ENCODE results near the gene DENND5B. TPM values are rescaled to one million over a fixed set of nuclear protein-coding genes. Genes with fewer than 3 reads are reported as not detected.

The DENND5B gene
- total RNA-seq, 1 donor from 2014 or later: 42.9 TPM

DNA sequence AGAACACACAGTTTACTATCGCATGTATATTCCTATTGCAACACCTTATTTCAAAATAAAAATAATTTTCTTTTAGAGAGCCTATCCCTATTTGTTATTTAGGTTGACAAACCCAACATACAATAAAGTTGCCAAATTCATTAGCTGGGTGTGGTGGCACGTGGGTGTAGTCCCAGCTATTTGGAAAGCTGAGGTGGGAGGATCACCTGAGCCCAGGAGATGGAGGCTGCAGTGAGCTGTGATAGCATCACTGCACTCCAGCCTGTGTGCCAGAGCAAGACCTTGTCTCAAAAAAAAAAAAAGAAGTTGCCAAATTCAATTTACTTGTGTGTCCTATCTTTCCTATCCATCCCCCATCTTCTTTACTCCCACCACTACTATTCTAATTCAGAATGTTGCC, 23.9 kb downstream of the DENND5B start:
- Histone ChIP-seq H3K27ac (replicated peaks) (no peak overlapping the region), H3K4me1 (peaks cover 31% of the 10 kb centered on the region), H3K36me3 (no peaks in the 10 kb centered on the region), H3K9me3 (replicated peaks) (no peaks in the 10 kb centered on the region), H3K4me3 (no peak overlapping the region), H3K27me3 (ENCODE audit: low read depth) (no peaks in the 10 kb centered on the region)
- intact Hi-C loops (cut with micrococcal nuclease): no loop called here
- TF ChIP-seq, protein P1, sequence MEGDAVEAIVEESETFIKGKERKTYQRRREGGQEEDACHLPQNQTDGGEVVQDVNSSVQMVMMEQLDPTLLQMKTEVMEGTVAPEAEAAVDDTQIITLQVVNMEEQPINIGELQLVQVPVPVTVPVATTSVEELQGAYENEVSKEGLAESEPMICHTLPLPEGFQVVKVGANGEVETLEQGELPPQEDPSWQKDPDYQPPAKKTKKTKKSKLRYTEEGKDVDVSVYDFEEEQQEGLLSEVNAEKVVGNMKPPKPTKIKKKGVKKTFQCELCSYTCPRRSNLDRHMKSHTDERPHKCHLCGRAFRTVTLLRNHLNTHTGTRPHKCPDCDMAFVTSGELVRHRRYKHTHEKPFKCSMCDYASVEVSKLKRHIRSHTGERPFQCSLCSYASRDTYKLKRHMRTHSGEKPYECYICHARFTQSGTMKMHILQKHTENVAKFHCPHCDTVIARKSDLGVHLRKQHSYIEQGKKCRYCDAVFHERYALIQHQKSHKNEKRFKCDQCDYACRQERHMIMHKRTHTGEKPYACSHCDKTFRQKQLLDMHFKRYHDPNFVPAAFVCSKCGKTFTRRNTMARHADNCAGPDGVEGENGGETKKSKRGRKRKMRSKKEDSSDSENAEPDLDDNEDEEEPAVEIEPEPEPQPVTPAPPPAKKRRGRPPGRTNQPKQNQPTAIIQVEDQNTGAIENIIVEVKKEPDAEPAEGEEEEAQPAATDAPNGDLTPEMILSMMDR (IDR thresholded peaks at IDR 0.05; ENCODE audit: borderline replicate concordance): no peak
- no peak for DNase-seq

DNA sequence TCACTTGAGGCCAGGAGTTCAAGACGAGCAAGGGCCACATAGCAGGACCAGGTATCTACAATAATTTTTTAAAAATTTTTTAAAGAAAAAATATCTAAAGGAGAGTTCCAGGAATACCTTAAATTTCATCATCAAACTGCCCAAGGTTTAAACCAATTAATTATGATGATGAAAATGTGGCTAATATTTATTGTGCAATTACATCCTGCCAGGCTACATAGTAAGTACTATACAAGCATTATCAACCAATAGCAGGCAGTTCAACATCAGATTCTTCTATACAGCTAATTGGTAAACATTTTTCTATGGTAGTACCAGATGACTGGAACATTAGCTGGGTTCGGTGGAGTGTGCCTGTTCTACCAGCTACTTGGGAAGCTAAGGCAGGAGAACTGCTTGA, 24.4 kb downstream of the DENND5B start:
- intact Hi-C loops (cut with micrococcal nuclease): no loop called here
- DNase-seq: no peak
- TF ChIP-seq, protein P1 (IDR thresholded peaks at IDR 0.05; ENCODE audit: borderline replicate concordance): no peak
- Histone ChIP-seq H3K36me3 (no peaks in the 10 kb centered on the region), H3K9me3 (replicated peaks) (no peaks in the 10 kb centered on the region), H3K4me3 (no peak overlapping the region), H3K4me1 (peaks cover 30% of the 10 kb centered on the region), H3K27ac (replicated peaks) (no peak overlapping the region), H3K27me3 (ENCODE audit: low read depth) (no peaks in the 10 kb centered on the region)

DNA sequence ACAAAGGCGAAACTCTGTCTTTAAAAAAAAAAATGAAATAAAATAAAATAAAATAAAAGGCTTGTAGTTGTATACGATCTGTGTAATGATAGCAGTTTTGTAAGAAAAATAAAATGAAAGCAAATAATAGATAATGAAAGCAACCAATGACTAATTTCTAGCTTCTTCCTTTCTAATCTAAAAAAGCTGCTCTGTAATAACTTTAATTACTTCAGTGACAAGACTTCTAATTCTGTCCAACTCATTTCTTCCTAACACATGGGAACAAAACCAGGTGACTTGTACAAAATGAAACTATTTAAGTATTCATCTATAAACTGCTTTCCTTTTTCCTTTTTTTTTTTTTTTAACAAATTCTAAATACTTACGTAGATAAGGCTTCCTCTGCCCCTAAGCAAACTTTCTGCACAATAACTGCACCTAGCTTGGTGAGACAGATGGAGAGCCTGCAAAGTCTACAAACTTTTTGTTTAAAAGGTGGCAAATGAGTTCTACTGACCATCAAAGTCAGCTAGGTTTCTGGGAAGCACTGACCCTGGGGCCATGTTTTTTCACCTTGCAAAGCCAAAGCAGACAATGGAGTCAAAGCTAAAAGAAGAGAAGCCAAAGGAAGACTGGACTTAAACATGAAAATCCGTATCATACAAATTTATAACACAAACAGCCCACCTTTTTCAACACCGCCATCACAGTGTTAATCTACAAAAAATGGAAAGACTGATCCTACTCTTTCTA, 28.2 kb downstream of the DENND5B start:
- H3K36me3 ChIP-seq: no peaks in the 10 kb centered on the region
- TF ChIP-seq, protein P1 (IDR thresholded peaks at IDR 0.05; ENCODE audit: borderline replicate concordance): no peak
- peaks cover 18% of the 10 kb centered on the region for H3K4me1 ChIP-seq
- H3K4me3 ChIP-seq: no peak overlapping the region
- no peak overlapping the region for H3K27ac ChIP-seq (replicated peaks)
- no peak for DNase-seq
- no peaks in the 10 kb centered on the region for H3K27me3 ChIP-seq (ENCODE audit: low read depth)
- H3K9me3 ChIP-seq (replicated peaks): no peaks in the 10 kb centered on the region
- intact Hi-C loops (cut with micrococcal nuclease): no loop called here

DNA sequence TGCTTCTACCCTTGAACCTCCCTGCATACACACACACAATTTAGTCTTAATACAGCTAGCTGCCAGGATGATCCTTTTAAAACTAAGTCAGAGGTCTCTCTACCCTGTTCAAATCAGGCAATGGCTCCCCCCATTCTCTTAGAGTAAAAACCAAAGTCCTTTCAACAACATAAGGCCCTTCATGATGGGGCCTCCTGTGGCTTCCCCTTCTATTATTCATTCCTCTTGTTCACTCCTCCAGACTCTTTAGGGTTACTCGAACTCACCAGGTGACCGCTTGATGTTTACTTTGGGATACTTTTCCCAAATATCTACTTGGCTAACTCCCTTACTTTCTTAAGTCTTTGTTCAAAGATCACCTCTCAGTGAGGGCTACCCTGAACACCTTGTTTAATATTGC, 30.4 kb downstream of the DENND5B start:
- Histone ChIP-seq H3K4me1 (peaks cover 18% of the 10 kb centered on the region), H3K27ac (replicated peaks) (no peak overlapping the region), H3K9me3 (replicated peaks) (peaks cover 6% of the 10 kb centered on the region), H3K27me3 (ENCODE audit: low read depth) (no peaks in the 10 kb centered on the region), H3K36me3 (no peaks in the 10 kb centered on the region), H3K4me3 (no peak overlapping the region)
- intact Hi-C loops (cut with micrococcal nuclease): no loop called here
- DNase-seq: no peak
- TF ChIP-seq, protein P1 (IDR thresholded peaks at IDR 0.05; ENCODE audit: borderline replicate concordance): no peak

DNA sequence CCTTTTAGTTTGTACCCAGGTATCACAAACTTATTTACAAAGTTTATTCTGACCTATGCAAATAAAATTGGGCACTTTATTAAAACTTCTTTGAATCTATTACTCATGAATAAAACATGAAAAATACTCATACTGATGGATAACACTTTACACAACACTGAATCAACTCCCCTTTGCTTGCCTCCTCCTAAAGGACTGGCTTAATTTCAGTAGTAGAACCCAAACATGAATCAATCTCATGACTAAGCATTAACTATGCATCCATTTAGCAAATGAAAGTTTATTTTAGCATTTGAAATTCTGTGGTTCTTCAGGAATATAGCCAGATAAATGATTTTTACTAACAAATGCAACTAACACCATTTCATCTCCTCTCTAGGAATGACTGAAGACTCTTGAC, 32.4 kb downstream of the DENND5B start:
- intact Hi-C loops (cut with micrococcal nuclease): no loop called here
- TF ChIP-seq, protein P1 (IDR thresholded peaks at IDR 0.05; ENCODE audit: borderline replicate concordance): no peak
- Histone ChIP-seq H3K4me1 (peaks cover 18% of the 10 kb centered on the region), H3K4me3 (no peak overlapping the region), H3K36me3 (no peaks in the 10 kb centered on the region), H3K27me3 (ENCODE audit: low read depth) (no peaks in the 10 kb centered on the region), H3K27ac (replicated peaks) (no peak overlapping the region), H3K9me3 (replicated peaks) (peaks cover 7% of the 10 kb centered on the region)
- DNase-seq: no peak
